HG02588 (cell line): ENCODE data around the gene PGS1.

ENCODE experiments used
- ATAC-seq: cut with Tn5 transposase; IDR thresholded peaks from one replicate; pipeline ENCODE4 v1.9.1; 2021; ENCODE audit warnings: mild to moderate bottlenecking, moderate library complexity; ENCODE audit not compliant: unreplicated experiment

PGS1 gene

DNA sequence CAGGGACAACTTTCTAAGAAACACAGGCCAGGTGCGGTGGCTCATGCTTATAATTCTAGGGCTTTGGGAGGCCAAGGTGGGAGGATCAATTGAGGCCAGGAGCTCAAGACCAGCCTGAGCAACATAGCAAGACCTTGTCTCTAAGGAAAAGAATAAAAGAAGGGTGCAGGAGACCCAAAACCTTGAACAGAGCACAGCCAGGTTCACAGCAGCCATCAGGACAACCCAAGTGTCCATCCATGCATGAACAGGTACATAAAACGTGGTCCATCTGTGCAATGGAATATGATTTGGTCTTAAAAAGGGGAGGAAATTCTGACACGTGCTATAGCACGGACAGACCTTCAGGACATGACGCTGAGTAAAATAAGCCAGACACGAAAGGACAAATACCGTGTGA is 91.0 kb downstream of the PGS1 start:
- no peak for ATAC-seq

DNA sequence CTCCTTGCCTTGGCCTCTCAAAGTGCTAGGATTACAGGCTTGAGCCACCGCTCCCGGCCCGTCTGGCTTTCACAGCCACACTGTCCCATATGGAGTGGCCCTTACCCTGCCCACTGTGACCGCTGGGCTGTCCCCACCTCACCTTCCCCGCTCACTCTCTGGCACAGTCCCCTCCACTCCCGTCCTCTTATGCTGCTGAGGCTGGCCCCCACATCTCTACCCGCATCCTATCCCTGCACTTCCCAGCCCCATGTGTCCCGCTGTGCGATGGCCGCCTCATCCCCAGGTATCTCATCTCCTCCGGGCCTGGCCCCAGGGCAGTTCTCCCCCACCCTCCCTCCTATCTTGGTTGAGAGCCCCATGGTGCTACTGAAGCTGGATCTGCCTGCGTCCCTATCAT is 93.2 kb downstream of the PGS1 start:
- ATAC-seq, result no peak

DNA sequence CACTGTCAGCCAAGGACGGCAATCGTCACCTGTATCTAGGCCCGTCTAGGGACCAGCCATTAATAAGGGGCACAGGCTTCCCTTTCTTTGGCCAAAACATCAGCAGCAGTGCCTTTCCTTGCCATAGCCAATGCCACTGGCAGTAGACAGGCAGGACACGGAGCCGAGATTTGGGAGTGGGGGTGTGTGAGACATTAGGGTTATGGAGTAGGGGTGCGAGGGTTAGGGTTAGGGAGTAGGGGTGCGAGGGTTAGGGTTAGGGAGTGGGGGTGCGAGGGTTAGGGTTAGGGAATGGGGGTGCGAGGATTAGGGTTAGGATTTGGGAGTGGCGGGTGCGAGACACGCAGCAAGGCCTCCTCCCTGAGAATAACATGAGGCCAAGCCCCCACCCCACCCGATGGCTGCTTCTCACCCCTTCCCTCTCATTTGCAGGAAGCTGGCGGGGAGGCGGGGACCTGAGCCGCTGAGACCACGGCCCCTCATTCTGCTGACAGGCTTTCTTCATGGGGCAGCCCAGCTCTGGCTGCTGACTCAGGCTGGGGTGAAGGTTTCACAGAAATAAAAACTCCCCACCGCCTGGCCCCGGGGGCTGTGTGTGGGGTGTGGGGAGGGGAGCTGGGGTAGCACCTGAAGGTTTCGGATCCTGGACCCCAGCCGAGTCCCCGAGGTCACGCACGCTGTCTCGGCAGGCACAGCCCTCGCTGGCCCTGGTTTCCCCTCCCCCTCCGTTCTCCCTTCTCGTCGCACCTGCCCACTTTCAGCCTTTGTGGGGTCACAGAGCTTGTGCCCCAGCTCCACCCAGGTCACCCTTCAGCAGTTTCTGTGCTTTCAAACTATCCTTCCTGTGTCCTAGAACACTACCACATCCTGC is 93.8 kb downstream of the PGS1 start:
- no peak for ATAC-seq

DNA sequence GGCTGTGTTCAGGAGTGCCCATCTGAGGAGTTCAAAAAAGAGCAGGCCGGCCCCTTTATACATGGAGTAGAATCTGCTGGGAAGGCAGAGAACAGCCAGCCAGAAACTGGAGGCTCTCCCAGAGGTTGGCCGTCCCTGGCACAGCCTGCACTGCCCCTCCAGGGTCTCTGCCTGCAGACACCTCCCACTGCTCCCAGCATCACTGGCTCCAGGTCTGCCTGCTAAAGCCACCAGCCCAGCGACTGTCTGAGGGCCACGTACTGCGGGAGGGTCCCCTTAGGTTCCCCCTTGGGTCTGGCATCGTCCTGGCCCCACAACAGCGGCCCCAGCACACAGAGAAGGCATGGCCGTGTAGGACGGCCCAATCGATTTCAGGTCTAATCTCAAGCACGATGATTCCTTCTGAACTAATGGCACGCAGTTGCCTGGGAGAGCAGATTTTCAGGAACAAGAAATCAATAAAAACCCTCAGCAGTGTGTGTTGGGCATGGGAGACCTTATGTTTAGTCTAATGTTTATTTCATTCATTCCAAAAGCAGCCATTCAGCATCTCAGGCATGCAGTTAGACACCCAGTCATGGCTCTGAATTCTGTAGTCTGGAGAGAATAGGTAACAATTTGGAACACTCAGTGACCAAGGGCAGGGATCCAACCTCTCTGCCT is 95.6 kb downstream of the PGS1 start:
- no peak for ATAC-seq
